HTR-8/SVneo (cell line): Measurements from ENCODE around the gene SLC19A1.

Experiments
- DNase-seq: peaks from one replicate; pipeline ENCODE4 v3.0.0; 2011; ENCODE audit warnings: low spot score, mixed read lengths; ENCODE audit not compliant: insufficient read length
- FAIRE-seq: peaks from 2 replicates; lab custom pipeline; 2011; peaks lifted over from hg19 to GRCh38; lab: Jason Lieb, UNC

SLC19A1 gene

DNA sequence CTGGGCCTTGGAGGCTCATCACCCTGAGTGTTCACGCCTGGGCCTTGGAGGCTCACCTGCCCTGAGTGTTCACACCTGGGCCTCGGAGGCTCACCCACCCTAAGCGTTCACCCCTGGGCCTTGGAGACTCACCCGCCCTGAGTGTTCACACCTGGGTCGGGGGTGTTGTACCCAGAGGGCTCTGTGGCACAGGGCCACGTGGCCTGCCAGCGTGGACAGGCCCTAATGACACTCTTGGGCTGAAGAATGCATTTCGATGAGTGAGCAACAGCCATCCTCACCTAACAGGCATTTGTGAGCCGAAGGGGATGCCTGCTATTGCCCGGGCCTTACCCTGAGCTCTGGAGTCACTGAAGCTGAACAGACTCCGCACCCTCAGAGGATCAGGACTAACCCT, 17.5 kb downstream of the SLC19A1 start:
- DNase-seq = no peak
- FAIRE-seq = no peak

DNA sequence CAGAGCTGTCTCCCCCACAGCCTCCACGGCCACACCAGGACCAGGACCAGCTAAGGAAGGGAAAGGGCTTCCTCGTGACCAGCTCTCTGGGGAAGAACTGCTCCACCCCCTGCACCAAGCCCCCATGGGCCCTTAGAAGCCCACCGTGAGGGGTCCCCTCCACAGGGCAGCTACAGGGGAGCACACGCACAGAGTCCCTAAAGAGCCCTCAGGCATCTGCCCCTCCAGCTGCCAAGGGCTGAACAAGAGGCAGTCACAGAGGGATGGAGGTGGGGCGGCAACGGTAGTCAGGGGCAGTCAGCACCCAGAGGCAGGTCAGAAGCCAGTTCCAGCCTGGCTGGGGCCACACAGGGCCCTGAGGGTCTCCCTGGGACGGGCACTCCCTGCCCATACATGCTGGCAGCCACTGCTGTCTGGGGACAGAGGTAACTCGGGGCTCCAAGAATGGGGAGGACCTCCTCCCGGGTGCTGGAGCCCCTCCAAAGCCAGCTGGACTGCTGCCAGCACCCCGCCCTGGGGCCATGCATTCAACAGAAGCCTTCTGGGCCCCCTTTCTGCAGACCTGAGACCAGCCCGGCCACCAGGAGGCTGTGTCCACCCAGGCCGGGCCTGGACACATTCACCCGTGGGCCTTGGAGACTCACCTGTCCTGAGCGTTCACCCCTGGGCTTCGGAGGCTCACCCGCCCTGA, 18.7 kb downstream of the SLC19A1 start:
- DNase-seq = no peak

DNA sequence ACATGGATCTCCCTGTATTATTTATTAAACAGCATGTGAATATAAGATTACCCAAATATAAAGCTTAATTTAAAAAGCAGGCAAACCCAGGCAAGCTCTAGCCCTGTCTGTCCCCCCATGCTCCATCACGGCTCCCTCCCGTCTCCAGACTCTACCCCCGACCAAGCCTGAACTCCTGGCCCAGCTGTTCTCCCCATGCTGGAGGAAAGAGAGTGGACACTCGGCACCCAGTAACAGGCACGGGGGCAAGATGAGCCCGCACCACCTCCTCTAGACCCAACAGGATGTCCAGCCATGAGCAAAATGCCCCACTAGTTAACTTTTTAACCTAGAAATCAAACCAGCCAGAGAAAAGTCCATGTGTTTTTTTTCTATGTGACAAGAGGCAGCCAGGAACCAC, 19.3 kb downstream of the SLC19A1 start:
- no peak for FAIRE-seq
- no peak for DNase-seq

More for the DNA sequence above, 18.7 kb downstream of the SLC19A1 start:
- FAIRE-seq = no peak

GRCh38 chr21:45522381-45522780, 19.9 kb downstream of the SLC19A1 start:
- DNase-seq = no peak
- FAIRE-seq = no peak

DNA sequence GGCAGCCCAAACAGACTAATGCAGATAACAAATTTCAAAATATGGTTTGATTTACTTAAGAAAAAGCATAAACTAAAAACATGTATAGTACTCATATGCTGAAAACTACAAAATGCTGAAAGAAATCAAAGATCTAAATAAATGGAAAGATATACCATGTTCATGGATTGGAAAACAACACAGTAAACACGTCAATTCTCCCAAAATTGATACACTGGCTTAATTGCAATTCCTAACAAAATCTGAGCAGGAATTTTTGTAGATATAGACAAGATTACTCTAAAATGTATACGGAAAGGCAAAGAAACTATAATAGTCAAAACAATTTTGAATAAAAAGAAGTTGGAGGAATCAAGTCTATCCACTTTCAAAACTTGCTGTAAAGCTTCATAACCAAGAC, 21.0 kb downstream of the SLC19A1 start:
- FAIRE-seq = no peak
- DNase-seq = no peak

- FAIRE-seq (no peak), DNase-seq (no peak)
Observed at GRCh38 chr21:45519182-45519581, 23.1 kb downstream of the SLC19A1 start.

- no peak for FAIRE-seq
- DNase-seq = no peak
Observed at GRCh38 chr21:45518742-45519141, 23.5 kb downstream of the SLC19A1 start.

DNA sequence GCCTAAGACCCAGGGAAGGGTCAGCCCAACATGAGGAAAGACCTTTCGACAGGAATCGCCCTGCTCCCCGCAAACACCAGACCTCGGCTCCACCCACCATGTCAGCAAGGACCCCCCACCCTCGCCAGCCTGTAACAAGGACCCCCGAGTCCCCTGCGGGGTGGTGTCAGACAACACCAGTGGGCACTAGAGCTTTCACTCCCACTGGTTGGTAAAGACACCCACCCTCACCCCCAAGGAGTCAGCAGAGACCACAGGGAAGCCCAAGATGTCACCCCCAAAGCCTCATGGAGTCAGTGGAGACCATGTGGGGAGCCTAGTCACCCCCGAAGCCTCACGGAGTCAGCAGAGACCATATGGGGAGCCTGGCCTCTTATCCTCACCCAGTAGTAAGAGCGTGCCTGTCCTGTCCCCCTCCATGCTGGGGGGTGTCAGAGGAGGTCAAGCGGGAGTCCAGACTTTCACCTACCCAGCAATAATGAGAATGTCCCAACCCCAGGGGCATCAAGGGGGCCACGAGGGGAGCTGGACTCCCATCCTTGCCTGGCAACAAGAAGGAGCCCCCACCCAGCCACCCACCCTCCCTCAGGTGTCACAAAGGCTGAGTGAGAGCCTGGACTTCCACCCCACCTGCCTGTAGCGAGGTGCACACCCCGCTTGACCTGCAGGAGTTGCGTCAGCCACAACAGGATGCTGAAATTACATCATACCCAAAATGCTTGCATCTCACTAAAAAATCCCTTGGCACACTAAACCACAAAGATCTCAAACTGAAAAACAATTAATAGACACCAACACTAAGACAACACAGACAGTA, 24.8 kb downstream of the SLC19A1 start:
- FAIRE-seq = no peak
- no peak for DNase-seq

GRCh38 chr21:45516671-45517151, 25.5 kb downstream of the SLC19A1 start:
- no peak for DNase-seq
- no peak for FAIRE-seq

DNA sequence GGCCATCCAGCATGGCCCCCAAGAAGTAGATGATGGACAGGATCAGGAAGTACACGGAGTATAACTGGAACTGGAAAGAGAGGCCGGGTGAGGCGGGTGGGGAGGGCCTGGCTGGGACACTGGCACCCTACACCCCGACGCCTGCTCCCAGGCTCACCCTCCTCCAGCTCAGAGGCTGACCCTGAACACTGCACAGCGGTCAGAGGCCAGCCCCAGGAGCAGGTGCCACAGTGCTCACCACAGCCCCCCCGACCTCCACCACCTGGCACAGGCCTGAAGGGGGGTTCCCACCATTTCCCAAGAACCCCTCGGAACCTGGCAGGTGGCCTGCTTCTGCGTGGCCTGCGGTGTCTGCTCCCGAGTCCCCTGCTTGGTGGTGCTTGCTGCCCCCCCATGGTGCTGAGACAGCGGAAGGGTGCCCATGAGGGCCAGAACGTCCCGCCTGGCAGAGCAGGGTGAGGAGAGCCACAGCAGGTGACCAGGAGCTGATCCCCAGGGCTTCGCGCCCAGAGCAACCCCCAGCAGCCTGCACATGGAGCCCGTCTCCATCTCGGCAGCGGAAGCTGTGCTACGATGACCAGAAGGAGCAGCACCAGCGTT, 26.1 kb downstream of the SLC19A1 start:
- DNase-seq (no peak), FAIRE-seq (no peak)

GRCh38 chr21:45515241-45516061, 26.8 kb downstream of the SLC19A1 start:
- no peak for FAIRE-seq
- DNase-seq = no peak

DNA sequence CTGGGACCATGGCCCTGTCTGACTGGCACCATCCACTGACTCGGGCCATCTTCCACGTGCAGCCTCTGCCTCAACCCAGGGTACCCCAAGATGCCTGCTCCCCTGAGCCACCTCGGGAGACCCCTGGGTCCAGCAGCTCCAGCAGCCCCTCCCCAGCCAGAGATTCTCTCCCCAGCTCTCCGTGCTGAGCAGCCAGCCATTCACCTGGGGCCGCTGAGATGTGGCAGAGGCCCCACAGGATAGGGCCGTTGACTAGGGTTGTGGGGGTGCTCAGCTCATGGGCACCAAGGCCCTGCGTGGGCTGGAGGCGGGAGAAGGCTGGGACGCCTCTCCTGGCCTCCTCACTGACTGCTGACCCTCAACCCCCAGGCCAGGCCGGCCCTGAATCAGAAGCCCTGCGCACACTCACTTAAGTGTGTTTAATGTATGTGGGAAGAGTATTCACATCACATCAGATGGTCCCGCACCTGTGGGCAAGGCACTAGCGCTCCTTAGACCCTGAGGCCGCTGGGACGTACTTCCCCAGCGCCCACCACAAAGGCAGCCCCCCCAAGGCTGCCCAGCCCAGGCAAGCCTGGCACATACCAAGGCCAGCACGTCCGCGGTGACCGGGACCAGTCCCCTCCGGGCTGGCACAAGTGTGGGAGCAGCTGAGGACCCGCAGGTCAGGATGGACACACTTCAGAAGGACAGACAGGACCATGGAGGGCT, 27.8 kb downstream of the SLC19A1 start:
- FAIRE-seq = no peak
- DNase-seq = no peak

DNA sequence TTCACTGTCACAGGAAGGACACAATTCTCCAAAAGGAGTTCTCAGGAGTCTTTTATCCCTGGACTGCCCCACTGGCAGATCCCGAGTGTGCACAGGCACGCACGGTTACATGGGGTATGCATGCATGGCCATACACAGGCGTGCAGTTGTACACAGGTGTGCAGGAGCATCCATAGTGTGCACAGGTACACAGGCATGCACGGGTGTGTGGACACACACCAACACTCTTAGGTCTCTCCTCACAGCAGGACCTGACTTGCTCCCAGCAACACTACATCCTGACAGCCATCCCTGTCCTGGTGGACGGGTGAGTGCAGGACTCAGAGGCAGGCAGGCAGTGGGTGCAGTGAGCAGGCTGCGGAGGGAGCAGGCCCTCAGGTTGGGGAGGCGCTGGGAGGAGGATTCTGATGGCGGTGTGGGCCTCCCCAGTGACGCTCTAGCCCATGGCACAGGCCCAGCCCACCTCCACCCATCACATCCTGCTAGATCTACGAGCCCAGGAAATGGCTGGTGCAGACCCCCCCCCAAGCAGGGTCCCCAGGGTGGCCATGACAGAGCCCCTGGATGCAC, 28.4 kb downstream of the SLC19A1 start:
- no peak for DNase-seq
- no peak for FAIRE-seq

GRCh38 chr21:45513003-45513717, 29.1 kb downstream of the SLC19A1 start:
- no peak for FAIRE-seq
- no peak for DNase-seq

- FAIRE-seq (no peak), DNase-seq (no peak)
Observed at GRCh38 chr21:45512626-45513002, 29.6 kb downstream of the SLC19A1 start.

DNA sequence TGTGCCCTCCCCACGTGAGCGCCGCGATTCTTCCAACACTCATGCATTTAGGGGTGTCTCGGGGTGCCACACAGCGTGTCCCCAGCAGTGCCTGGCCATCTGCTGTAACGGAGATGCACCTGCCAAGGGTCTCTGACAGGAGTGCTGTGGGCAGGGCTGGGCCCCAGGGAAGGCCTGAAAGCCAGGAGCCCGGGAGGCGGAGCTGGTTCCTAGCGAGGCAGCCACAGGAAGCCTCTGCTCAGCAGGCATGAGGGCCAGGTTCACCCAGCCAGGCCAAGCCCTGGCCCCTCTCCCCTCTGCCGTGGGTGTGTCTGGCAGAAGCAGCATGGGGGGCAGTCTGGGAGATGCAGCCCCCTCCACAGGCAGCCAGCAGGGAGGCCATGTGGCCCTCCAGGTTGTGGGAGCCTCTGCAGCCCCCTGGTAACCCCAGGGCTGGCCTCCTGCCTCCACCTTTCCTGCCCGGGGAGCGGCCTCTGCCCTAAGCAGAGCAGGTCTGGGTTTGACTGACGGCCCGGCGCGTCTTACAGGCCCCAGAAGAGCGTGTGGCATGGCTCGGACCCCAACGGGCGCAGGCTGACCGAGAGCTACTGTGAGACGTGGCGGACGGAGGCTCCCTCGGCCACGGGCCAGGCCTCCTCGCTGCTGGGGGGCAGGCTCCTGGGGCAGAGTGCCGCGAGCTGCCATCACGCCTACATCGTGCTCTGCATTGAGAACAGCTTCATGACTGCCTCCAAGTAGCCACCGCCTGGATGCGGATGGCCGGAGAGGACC, 30.4 kb downstream of the SLC19A1 start:
- no peak for DNase-seq
- no peak for FAIRE-seq

GRCh38 chr21:45511007-45511406, 31.2 kb downstream of the SLC19A1 start:
- FAIRE-seq (no peak), DNase-seq (no peak)

- DNase-seq (no peak), FAIRE-seq (no peak)
Observed at GRCh38 chr21:45510466-45510955, 31.7 kb downstream of the SLC19A1 start.
